ENCODE measurements around the gene MRPS7. TPM values are rescaled to one million over a fixed set of nuclear protein-coding genes. Genes with fewer than 3 reads are reported as not detected.

The MRPS7 gene
- 159 to 185 TPM (median 169 TPM) in 5 replicates for total RNA-seq (2022; extraction: Qiagen RNA extraction; ENCODE audit: low read depth)

GRCh38 chr17:75261336-75262111 is at the start of gene MRPS7, which contains the start of gene GGA3:
Gene MRPS7 (plus strand): TSS chr17:75261879. CDS start chr17:75261901, 22 bp downstream.
Gene GGA3 (minus strand): TSS chr17:75261606. CDS start chr17:75261587, 19 bp downstream.

GRCh38 chr17:75270966-75271232 is 9.2 kb downstream of the MRPS7 start, which contains the start of gene MIF4GD:
Gene MIF4GD (minus strand): TSS chr17:75271231. CDS start chr17:75270195, 1,036 bp downstream.

GRCh38 chr17:75289115-75289831 is 27.6 kb downstream of the MRPS7 start, which contains the start of gene SLC25A19:
Gene SLC25A19 (minus strand): TSS chr17:75289433. CDS start chr17:75286764, 2,669 bp downstream.

Other genes with a start within 250 kb of the MRPS7 start
- 74.1 to 83.2 TPM (median 79.3 TPM) in 5 replicates for gene MRPL58, start 249.2 kb upstream of the MRPS7 start, total RNA-seq (2022; extraction: Qiagen RNA extraction; ENCODE audit: low read depth)
- 451 to 527 TPM (median 489 TPM) in 5 replicates for gene ATP5PD, start 214.9 kb upstream of the MRPS7 start, total RNA-seq (2022; extraction: Qiagen RNA extraction; ENCODE audit: low read depth)
- gene KCTD2, start 214.7 kb upstream of the MRPS7 start, total RNA-seq (2022; extraction: Qiagen RNA extraction; ENCODE audit: low read depth), result 28.0 to 29.8 TPM (median 29.0 TPM) in 5 replicates
- 23.9 to 31.5 TPM (median 27.3 TPM) in 5 replicates for gene SLC16A5, start 173.9 kb upstream of the MRPS7 start, total RNA-seq (2022; extraction: Qiagen RNA extraction; ENCODE audit: low read depth)
- gene ARMC7, start 151.9 kb upstream of the MRPS7 start, total RNA-seq (2022; extraction: Qiagen RNA extraction; ENCODE audit: low read depth), result 14.9 to 20.8 TPM (median 17.9 TPM) in 5 replicates
- gene NT5C, start 130.1 kb upstream of the MRPS7 start, total RNA-seq (2022; extraction: Qiagen RNA extraction; ENCODE audit: low read depth), result 83.2 to 128 TPM (median 117 TPM) in 5 replicates
- 789 to 884 TPM (median 813 TPM) in 5 replicates for gene JPT1, start 107.4 kb upstream of the MRPS7 start, total RNA-seq (2022; extraction: Qiagen RNA extraction; ENCODE audit: low read depth)
- 330 to 428 TPM (median 394 TPM) in 5 replicates for gene SUMO2, start 78.9 kb upstream of the MRPS7 start, total RNA-seq (2022; extraction: Qiagen RNA extraction; ENCODE audit: low read depth)
- 90.7 to 111 TPM (median 107 TPM) in 5 replicates for gene NUP85, start 56.2 kb upstream of the MRPS7 start, total RNA-seq (2022; extraction: Qiagen RNA extraction; ENCODE audit: low read depth)
- gene GGA3, start 273 bp upstream of the MRPS7 start, total RNA-seq (2022; extraction: Qiagen RNA extraction; ENCODE audit: low read depth), result 23.9 to 31.0 TPM (median 29.2 TPM) in 5 replicates
- gene MIF4GD, start 9.4 kb downstream of the MRPS7 start, total RNA-seq (2022; extraction: Qiagen RNA extraction; ENCODE audit: low read depth), result 33.8 to 37.5 TPM (median 36.9 TPM) in 5 replicates
- 20.0 to 23.1 TPM (median 22.8 TPM) in 5 replicates for gene SLC25A19, start 27.6 kb downstream of the MRPS7 start, total RNA-seq (2022; extraction: Qiagen RNA extraction; ENCODE audit: low read depth)
- gene GRB2, start 143.8 kb downstream of the MRPS7 start, total RNA-seq (2022; extraction: Qiagen RNA extraction; ENCODE audit: low read depth), result 87.7 to 118 TPM (median 107 TPM) in 5 replicates
- 41.1 to 55.0 TPM (median 45.5 TPM) in 5 replicates for gene TMEM94, start 194.8 kb downstream of the MRPS7 start, total RNA-seq (2022; extraction: Qiagen RNA extraction; ENCODE audit: low read depth)